GM18519 (cell line): ENCODE results near the gene SPATA25.

Experiments used
- ATAC-seq: cut with Tn5 transposase; IDR thresholded peaks from one replicate; pipeline ENCODE4 v1.9.1; 2021; ENCODE audit warnings: mild to moderate bottlenecking, moderate library complexity; ENCODE audit not compliant: unreplicated experiment, low FRiP score

The SPATA25 gene

DNA sequence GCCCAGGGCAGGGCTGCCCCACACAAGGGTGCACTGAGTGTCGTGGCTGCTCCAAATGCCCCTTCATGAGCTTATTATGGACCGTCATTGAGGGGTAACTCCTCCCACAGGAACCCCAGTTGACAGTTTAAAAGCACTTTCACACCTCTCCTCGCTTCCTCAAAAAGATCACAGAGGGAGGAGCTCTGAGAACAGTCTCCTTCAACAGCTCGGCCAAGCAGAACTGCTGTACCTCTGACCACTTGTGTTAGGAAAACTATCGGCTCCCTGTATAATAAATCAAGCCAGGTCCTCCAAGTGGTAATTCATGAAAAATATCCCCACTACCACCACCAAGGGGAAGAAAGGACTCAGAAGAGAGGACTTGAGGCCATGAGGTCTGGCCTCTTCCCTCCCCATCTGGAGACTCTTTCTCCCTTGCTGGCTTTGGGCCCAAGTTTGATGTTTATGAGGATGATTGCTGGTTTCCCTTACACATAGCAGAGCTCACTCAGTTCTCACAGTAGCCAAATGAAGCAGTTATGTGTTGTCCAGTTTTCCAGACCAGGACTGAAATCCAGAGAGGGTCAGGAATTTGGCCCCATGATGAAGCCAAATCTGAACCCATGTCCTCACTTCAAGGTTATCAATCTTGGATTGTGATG lies 45.1 kb downstream of the SPATA25 start:
- no peak for ATAC-seq

DNA sequence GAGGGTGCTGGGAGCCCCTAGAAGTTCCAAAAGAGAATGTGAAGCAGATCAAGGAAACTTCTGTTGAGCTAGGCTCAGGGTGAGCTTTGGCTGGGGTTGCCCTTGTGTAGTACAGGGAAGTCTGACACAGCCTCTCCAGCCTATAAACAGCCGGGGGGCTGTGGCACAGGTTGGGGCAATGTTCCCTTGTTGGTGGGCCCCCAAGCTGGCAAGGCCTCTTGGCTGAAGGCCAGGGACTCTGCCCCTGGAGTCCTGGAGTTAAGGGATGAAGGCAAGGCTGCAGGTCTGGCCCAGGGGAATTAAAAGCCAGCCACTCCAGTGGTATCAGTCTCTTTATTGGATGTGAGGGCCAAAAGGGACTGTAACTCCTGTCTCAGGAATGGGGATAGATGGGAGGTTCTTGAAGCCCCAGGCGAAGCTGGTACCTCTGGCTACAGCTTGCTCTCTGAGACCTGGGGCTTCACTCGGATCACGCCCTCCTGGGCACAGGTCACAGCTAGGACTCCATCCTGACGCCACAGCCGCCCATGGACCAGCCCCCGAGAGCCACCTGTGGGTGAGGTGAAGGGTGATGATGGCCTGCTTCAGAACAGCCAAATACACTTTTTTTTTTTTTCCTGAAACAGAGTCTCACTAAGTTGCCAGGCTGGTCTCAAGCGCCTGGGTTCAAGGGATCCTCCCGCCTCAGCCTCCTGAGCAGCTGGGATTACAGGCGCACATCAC lies 45.9 kb downstream of the SPATA25 start:
- ATAC-seq: no peak

DNA sequence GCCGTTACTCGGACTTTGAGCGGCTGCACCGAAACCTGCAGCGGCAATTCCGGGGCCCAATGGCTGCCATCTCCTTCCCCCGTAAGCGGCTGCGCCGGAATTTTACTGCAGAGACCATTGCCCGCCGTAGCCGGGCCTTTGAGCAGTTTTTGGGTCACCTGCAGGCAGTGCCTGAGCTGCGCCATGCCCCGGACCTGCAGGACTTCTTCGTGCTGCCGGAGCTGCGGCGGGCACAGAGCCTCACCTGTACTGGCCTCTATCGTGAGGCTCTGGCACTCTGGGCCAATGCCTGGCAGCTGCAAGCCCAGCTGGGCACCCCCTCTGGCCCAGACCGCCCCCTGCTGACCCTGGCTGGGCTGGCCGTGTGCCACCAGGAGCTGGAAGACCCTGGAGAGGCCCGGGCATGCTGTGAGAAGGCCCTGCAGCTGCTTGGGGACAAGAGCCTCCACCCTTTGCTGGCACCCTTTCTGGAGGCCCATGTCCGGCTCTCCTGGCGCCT lies 46.7 kb downstream of the SPATA25 start:
- no peak for ATAC-seq

DNA sequence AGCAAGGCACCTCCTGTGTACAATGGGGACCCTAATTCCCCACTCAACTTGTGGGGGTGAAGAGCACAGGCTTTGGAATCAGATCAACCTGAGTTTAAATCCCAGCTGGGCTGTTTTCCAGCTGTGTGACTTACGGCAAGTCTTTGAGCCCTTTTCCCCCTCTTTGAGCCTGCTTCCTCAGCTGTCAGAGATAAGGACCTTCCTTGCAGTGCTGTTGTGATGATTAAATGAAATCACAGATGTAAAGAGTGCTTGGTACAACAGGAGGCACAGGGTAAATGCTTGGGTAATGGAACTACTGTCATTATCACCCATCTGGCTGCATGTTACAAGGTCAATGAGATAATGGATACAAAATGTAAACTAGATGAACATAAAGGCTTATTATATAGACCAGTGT lies 50.6 kb downstream of the SPATA25 start:
- no peak for ATAC-seq
